Measurements from ENCODE around the gene CMTM4.
"Not testable (repeated sequence)": the region's sequence is repeated elsewhere in the genome, so short reads cannot be mapped to it uniquely, and the experiment has no call there.

The CMTM4 gene

DNA sequence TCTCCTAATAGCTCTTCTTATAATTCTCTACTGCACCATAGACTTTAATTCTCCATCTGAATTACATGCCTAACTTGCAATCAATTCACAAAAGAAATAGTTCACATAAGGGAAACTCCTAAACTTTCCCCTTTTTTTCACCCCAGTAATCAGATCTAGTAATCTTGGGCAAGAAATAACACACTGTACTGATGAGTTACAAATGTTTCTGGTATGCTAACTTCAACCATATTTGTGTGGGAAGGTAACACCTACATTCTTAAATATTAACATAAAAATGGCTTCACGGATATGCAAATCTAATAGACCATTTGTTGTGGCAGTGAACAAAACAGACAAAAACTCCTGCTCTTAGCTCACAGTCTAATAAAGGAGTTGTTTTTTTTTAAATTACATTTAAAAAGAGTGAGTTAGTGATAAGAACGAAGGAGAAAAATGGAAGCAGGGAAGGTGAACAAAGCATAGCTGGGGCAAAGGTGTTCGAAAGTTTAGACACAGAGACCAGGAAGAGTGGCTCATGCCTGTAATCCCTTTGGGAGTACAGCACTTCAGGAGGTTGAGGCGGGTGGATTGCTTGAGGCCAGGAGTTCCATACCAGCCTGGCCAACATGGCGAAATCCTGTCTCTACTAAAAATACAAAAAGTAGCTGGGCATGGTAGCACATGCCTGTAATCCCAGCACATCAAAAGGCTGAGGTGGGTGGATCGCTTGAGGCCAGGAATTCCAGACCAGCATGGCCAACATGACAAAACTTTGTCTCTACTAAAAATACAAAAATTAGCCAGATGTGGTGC is 57.3 kb downstream of the CMTM4 start:
- no peak for DNase-seq

DNA sequence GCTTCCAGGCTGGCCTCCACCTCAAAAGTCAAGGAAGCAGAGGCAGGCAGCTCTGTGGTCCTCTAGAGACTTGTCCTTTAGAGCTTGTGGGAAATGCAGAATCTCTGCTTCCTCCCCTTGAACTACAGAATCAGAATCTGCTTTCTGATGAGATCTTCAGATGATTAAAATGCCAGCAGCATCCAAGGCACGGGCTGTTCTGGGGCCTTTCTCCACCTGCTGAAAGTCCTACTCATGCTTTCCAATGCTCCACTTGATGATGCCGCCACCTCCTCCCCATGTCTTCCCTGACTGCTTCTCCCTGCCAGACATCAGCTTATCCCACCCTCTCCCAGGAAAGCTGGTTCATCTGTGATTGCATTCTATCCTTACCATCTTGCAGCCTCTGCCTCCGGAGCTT is 58.7 kb downstream of the CMTM4 start:
- no peak for DNase-seq

DNA sequence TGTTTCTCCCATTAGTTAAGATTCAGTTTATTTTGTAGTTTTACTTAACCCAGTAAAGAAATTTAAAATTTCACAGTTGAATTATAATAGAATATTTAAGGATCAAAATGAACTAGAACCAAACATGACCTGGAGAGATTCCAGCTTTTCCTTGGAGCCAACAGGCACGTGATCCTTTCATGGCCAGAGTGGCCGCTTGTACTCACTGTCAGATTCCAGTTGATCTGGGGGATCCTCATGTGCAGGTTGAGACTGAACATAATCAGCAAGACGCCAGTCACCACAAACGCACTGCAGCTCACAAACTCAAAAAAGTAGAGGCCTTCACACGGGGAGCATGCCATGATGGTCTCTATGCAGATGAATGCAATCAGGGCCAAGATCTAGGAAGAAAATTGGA is 60.3 kb downstream of the CMTM4 start:
- DNase-seq = no peak

DNA sequence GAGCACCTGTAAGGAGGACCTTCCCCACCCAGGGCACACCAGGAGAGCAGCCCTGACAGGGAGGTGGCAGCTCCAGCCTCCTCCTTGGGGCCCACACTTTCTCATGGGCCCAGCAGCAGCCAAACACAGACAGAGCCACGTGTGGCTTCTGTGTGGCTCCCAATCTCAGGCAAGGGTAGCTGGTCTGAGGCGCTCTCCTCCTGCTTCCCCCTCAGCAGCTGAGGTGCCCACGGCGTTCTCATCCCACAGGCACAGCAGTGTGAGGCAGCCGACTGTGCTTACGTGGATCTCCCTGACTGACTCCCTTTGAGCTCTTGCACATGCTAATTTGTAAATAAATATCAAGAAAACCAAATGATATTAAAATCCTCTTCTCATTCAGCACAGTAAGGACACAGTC is 61.1 kb downstream of the CMTM4 start:
- DNase-seq = no peak

DNA sequence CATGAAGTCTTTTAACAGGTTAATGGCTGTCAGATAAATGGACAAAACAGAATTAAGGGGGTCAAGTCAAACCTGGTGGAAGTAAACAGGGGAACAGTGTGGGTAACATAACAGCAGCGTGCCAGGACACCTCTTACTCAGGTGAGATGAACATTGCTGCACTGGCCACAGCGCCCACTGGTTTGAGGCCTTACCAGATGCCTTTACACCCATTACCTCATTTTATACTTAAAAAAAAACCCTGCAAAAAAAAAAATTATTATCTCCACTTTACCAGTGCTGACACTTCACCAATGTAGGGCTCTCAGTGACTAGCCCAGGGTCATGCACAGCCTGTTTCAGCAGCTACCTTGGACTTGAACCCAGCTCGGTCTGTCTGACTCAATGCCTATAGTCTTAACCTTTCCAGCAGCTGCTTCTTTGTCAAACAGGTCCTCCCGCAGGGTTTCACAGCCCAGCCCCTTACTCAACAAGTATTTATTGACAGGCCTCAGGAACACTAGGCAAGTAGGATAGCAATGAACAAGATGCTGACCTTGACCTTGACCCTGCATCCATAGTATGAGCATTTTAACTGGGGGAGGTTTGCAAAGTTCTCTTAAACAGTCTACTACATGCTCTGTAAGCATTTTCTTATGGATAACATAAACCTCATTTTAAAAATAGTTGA is 61.9 kb downstream of the CMTM4 start:
- no peak for DNase-seq

DNA sequence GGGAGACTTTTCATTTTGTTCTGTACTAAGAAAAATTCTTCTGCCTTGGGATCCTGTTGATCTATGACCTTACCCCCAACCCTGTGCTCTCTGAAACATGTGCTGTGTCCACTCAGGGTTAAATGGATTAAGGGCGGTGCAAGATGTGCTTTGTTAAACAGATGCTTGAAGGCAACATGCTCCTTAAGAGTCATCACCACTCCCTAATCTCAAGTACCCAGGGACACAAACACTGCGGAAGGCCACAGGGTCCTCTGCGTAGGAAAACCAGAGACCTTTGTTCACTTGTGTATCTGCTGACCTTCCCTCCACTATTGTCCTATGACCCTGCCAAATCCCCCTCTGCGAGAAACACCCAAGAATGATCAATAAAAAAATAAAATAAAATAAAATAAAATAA is 65.0 kb downstream of the CMTM4 start:
- not testable (repeated sequence) for DNase-seq

DNA sequence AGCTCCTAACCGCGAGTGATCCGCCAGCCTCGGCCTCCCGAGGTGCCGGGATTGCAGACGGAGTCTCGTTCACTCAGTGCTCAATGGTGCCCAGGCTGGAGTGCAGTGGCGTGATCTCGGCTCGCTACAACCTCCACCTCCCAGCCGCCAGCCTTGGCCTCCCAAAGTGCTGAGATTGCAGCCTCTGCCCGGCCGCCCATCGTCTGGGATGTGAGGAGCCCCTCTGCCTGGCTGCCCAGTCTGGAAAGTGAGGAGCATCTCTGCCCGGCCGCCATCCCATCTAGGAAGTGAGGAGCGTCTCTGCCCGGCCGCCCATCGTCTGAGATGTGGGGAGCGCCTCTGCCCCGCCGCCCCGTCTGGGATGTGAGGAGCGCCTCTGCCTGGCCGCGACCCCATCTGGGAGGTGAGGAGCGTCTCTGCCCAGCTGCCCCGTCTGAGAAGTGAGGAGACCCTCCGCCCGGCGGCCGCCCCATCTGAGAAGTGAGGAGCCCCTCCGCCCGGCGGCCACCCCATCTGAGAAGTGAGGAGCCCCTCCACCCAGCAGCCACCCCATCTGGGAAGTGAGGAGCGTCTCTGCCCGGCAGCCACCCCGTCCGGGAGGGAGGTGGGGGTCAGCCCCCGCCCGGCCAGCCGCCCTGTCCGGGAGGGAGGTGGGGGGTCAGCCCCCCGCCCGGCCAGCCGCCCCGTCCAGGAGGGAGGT is 65.8 kb downstream of the CMTM4 start:
- not testable (repeated sequence) for DNase-seq

DNA sequence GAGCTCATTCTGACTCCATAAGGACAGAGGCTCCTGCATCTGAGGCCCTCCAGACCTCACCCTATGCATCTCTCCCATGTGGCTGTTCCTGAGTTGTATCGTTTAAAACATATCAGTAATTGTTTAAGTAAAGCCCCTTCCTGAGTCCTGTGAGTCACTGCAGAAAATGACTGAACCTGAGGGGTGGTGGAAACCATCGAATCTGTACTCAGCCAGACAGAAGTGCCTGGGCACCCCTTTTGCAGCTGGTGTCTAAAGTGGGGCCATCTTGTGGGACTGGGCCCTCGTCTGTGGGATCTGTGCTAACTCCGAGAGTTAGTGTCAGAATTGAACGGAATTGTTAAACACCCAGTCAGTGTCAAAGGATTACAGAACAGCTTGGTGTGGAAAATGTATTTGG is 66.7 kb downstream of the CMTM4 start:
- DNase-seq = no peak

DNA sequence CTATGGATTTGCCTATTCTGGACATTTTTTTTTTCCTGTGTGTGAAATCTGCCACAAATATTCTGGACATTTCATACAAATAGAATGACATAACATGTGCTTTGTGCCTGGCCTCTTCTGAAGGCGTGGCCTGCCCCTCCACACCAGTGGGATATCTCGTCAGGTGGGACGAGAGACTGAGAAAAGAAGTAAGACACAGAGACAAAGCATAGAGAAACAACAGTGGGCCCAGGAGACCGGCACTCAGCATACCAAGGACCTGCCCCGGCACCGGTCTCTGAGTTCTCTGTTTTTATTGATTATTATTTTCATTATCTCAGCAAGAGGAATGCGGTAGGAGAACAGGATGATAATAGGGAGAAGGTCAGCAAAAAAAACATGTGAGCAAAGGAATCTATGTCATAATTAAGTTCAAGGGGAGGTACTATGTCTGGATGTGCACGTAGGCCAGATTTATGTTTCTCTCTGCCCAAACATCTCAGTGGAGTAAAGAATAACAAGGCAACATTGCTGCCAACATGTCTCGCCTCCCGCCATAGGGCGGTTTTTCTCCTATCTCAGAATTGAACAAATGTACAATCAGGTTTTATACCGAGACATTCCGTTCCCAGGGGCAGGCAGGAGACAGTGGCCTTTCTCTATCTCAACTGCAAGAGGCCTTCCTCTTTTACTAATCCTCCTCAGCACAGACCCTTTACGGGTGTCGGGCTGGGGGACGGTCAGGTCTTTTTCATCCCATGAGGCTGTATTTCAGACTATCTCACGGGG is 68.7 kb downstream of the CMTM4 start:
- not testable (repeated sequence) for DNase-seq

DNA sequence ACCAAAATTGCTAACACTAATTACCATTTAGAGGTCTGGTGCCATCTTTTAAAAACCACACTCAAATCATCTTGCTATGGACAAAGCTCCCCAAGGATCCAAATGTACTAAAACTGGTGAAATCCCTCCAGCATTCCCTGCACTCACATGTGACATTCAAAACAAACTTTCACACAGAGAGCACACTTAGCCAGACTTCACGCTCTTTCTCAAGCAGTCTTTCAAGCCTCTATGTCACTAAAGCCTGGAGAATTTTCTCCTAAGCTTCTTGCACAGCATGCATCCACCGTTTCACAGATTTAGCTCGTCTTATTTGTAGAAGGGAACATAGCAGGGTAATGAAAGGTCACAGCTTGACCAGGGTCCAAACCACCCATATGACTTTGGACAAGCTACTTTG is 72.8 kb downstream of the CMTM4 start:
- no peak for DNase-seq

DNA sequence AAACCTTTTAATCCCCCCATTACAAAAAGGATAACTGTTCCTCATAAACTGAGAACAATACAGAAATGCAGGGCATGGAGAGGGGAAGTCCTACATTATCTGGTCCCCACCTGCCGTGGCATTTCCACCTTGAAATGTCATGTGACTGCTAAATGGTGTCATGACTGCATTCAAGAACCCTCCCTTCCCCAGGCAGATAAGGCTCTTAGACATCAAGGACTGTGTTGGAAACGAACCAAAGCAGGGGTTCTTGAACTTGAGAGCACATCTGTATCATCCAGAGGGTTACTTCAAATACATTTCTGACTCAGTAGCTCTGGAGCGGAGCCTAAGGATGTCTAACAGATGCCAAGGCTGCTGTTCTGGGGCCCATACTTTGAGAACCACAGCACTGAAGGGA is 73.7 kb downstream of the CMTM4 start:
- no peak for DNase-seq

DNA sequence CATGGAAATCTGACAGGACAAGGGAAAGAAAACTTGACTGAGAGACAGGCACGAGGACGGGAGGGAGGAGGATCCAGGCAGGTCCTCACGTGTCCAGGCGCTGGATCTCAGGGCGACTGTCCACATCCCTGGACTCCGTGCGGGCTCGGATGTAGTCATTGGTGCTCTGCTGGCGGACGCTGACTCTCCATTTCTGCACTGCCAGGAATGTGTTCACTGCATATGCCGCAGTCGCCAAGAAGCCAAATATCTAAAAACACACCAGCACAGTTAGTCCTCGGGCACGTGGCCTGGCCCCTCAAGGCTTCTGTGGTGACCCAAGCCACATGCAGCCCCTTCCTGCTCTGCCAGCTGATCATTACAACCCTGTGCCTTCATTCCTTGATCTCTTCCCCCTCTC is 74.6 kb downstream of the CMTM4 start:
- no peak for DNase-seq

DNA sequence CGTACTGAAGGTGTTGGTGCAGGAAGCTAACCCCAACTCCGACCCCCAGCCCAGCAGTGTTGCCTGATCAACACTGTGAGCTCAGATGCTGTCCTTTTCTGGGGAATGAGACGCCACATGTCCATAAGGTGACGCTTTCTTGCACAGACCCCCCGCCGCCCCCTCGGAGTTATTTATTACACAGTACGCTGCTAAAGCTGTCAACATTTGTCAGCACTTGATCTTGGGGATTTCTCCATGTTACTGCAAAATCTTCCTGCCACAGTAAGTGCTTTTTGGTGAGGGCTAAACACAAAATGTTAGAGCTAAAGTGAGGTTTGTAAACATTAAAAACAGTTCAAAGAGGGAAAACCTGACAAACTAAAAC is 76.1 kb downstream of the CMTM4 start:
- no peak for DNase-seq

DNA sequence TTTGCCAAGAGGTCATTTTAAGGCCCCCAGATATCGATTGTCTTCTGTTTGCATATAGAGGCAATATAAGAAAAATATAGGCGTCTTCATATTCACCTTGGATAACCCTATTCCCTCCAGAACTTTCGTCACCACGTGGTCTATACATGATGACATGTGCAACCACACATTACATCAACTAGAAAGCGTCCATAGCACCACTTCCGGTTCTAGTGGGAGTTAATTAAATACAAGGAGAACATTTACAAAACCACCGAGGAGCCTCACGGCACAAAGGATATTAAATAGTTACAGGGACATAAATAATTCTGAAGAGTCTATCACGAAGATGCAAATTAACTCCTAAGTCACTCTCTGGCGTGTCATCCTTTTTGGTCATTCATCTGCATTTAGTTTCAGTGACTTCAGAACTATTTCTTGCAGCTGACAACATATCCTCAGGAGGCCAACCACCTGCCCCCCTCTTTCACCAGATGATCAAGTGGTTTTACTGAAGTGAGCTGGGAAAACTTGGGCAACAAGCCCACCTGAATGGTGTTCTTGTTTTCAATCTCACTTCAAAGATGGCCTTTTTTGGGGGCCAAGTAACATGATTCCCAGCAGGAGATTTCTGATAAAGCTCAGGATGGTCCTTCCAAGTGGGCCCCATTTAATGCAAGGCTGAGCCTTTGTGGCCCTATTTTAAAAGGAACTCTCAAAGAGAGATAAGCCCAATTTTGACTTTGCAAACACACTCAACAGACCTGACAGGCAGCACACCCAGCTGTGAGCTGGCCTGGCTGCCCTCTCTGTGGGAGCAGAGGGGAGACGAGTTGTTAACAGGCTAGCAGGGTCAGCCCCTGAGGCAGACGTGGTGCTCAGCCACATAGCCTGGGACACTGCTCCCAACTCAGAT is 76.8 kb downstream of the CMTM4 start:
- no peak for DNase-seq

DNA sequence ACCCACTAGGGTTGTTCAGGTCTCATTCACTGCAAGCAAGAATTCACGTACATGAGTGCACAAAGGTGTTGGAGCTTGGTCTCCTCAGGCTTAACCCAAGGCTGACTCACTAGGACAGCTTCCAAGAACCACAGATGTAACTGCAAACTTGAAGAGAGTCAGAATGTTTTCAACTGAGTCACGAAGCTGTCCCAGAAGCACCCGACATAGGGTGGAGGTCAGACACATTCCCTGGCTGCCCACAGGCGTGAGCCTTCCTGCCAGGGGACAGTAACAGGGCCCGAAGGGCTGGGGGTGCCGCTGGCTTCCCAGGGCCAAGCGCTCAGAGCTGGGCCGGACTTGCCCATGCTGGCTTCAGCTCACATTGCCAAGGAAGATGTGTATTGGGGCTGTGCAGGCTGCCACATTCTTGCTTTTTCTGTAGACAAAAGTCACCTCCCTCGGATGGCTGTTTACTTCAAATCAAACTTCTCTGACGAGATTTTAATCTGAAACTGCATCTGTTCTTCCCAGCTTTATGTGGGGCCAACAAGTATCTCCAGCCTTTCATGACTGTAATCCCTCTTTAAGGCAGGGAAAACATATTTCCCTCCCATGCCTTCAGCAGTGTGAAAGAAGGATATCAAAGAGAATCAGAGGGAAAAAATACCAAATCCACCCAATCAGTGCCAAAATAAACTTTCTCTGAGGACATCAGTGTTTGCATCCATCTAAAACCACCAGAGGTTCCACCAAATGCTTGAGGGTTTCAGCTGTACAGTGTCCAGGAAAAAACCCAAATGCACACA is 77.8 kb downstream of the CMTM4 start:
- DNase-seq = no peak

DNA sequence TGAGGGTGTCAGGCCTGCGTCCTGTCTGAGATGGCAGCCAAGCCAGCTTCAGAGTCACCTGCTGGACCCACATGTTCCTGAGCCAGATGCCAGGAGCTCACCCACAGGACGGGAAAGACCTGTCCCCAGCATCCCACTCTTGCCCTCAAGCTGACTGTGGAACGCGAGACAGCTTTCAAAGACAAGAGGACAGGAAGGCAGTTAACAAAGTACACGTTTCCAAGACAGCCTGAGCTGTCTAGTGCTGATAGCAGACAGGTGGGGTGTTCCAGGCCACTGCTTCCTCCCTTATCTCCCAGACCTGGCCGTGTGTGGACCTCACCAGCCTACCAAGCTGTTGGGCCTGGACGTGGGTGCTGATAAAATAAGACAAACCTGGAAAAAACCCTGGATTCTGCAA is 78.8 kb downstream of the CMTM4 start:
- no peak for DNase-seq

DNA sequence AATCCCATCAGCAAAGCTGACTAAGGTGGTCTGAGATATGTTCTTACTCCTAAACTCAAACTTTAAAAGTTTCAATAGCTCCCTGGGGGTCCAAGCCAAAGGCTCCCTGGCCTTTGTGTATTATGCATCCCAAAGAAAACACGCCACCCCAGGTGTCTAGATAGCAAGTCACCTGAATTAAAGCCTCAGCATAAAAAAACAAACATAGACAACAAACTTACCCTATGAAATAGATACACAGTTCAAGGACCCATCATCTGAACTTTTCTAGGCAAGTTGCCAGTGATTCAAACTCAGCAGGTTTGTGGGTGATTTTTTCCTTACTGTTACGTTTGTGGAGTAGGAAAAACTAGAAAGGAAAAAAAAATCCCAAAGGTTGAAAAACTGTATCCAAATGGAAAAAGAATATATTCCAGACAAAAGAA is 79.5 kb downstream of the CMTM4 start:
- DNase-seq = no peak

DNA sequence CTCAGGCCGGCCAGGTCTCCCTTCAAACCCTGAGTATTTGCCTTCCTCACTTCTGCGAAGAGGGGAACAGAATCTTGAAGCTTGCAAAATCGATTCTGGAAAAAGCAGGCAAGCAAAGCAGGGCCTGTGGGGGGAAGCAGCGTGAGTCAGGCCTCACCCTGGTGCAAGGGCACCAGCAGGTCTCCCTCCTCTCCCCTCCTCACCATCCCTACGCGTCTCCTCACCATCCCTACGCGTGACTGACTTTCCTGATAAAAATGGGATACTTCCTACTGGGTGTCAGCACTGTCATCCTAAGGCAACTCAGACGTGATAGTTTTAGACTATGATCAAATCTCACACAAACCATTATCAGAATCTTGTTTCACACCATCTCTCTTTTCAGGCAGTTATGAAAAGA is 80.0 kb downstream of the CMTM4 start:
- DNase-seq = no peak

DNA sequence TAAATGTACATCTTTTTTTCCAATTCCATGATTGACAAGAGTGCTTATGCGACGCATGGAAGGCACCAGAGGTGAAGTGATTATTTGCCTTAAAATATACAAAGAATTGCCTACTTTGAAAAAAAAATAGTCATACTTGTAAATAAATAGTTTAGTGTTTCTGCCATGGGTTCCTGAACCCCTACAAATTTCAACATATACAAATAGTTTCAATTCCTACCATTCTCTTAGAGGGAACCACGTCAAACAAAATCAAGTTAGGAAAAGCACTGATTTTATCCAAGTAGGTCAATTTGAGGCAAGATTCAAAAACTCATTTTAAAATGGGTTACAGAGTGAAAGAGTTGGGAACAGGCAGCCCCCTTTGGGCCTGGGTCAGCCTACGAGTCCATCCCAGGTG is 80.4 kb downstream of the CMTM4 start:
- no peak for DNase-seq

DNA sequence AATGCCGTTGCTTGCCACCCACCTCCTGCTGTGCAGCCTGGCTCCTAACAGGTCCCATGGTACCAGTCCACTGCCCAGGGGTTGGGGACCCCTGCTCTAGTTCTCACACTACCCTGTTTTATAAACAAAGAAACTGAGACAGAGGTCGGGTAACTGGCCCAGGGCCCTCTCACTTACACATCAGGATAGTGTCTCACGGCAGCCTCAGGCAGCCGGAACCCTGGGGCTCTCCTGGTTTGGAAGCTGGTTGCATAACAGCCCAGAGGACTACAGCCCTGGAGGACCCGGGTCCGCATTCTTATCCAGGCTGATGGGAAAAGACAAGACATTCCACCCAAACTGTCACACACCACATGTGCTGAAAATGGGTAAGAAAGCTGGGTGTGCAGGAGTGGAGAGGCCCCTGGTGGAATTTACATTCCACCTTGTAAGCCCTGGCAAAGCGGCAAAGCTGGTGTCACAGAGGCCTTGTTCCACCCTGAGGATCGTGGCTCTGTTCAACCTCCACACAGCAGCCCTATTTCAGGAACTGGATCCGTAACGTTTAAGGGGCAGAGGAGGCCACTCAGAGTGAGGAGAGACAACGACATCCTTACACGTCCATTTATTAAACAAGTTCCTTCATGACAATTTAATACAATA is 82.3 kb downstream of the CMTM4 start:
- no peak for DNase-seq

DNA sequence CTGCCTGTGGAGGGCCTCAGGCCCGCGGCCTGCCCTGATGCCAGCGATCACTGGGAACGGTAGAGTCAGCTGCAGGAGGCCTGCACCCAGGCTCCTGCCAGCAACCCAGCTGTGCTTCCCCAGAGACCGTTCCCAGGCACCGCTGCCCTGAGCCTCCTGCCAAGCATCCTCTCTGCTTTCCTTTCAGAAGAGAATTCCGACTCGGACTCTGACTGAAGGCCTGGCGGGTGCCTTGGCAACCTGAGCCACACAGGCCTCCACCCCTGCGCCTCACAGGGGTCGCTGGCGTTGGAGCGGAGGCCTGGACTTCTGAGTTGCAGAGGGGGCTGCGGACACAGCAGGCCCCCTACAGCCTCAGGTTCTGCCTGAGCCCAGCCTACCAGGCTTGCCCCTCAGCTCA is 84.1 kb downstream of the CMTM4 start:
- no peak for DNase-seq

Data from NCI-H2227 treated with DMSO at 0.1 percent for 48 hours (cell line).